Glomerular endothelial cell (primary cell): Measurements from ENCODE around the gene NEBL. TPM values are rescaled to one million over a fixed set of nuclear protein-coding genes. Genes with fewer than 3 reads are reported as not detected.
"Not testable (repeated sequence)": the region's sequence is repeated elsewhere in the genome, so short reads cannot be mapped to it uniquely, and the experiment has no call there.

Source experiments
- DNase-seq: peaks from one replicate; pipeline ENCODE4 v3.0.0-alpha.2; 2011; ENCODE audit warnings: low read depth, low spot score; ENCODE audit errors: extremely low read depth
- total RNA-seq: library from RNA; depleted of rRNA; stranded (reverse); fragments of >200 nt; gene quantifications from 2 replicates; pipeline ENCODE4 v1.2.3, GENCODE V29; 2015

NEBL gene
- 0.44 and 0.47 TPM in 2 replicates for total RNA-seq

- DNase-seq: no peak
Observed at GRCh38 chr10:20897146-20897825, at the start of gene NEBL. Gene NEBL, minus strand, starts transcription at chr10:20897311. Its CDS starts 106 bp downstream, at chr10:20897205.

GRCh38 chr10:20945546-20946332, 48.6 kb upstream of the NEBL start:
- no peak for DNase-seq

- no peak for DNase-seq
Observed at GRCh38 chr10:20944789-20945502, 47.8 kb upstream of the NEBL start.

- DNase-seq: not testable (repeated sequence)
Observed at GRCh38 chr10:20939414-20939813, 42.3 kb upstream of the NEBL start.

- DNase-seq: no peak
Observed at GRCh38 chr10:20936396-20936795, 39.3 kb upstream of the NEBL start.

- no peak for DNase-seq
Observed at GRCh38 chr10:20935931-20936330, 38.8 kb upstream of the NEBL start.

GRCh38 chr10:20935301-20935700, 38.2 kb upstream of the NEBL start:
- DNase-seq: no peak

GRCh38 chr10:20933705-20934104, 36.6 kb upstream of the NEBL start:
- DNase-seq: no peak

- no peak for DNase-seq
Observed at GRCh38 chr10:20932606-20933126, 35.6 kb upstream of the NEBL start.

GRCh38 chr10:20931156-20931795, 34.2 kb upstream of the NEBL start:
- no peak for DNase-seq

- no peak for DNase-seq
Observed at GRCh38 chr10:20927456-20927855, 30.3 kb upstream of the NEBL start.

GRCh38 chr10:20922451-20922850, 25.3 kb upstream of the NEBL start:
- no peak for DNase-seq

- no peak for DNase-seq
Observed at GRCh38 chr10:20922033-20922432, 24.9 kb upstream of the NEBL start.

- DNase-seq: no peak
Observed at GRCh38 chr10:20920061-20920460, 22.9 kb upstream of the NEBL start.

GRCh38 chr10:20919481-20919880, 22.4 kb upstream of the NEBL start:
- DNase-seq: no peak

- DNase-seq: no peak
Observed at GRCh38 chr10:20916976-20917375, 19.9 kb upstream of the NEBL start.

- DNase-seq: no peak
Observed at GRCh38 chr10:20912969-20913368, 15.9 kb upstream of the NEBL start.

- no peak for DNase-seq
Observed at GRCh38 chr10:20911626-20912025, 14.5 kb upstream of the NEBL start.

GRCh38 chr10:20909801-20910200, 12.7 kb upstream of the NEBL start:
- no peak for DNase-seq

GRCh38 chr10:20908391-20908790, 11.3 kb upstream of the NEBL start:
- DNase-seq: no peak
